RPMI7951 (cell line): ENCODE measurements around the gene WNK2. TPM values are rescaled to one million over a fixed set of nuclear protein-coding genes. Genes with fewer than 3 reads are reported as not detected.

Experiments
- DNase-seq: peaks from one replicate; pipeline ENCODE4 v3.0.0-alpha.2; 2012; ENCODE audit warnings: low read depth
- total RNA-seq: library from RNA; depleted of rRNA; stranded (reverse); fragments of >200 nt; shearing (Covaris generic); gene quantifications from 2 replicates; pipeline ENCODE4 v1.2.3, GENCODE V29; 2014

Gene WNK2
- total RNA-seq, 1 experiment from 2014 or later: not detected

- DNase-seq: no peak
Observed at GRCh38 chr9:93294011-93294410, 110.1 kb downstream of the WNK2 start.

- no peak for DNase-seq
Observed at GRCh38 chr9:93295031-93295430, 111.1 kb downstream of the WNK2 start.

- no peak for DNase-seq
Observed at GRCh38 chr9:93295456-93296076, 111.6 kb downstream of the WNK2 start.

DNA sequence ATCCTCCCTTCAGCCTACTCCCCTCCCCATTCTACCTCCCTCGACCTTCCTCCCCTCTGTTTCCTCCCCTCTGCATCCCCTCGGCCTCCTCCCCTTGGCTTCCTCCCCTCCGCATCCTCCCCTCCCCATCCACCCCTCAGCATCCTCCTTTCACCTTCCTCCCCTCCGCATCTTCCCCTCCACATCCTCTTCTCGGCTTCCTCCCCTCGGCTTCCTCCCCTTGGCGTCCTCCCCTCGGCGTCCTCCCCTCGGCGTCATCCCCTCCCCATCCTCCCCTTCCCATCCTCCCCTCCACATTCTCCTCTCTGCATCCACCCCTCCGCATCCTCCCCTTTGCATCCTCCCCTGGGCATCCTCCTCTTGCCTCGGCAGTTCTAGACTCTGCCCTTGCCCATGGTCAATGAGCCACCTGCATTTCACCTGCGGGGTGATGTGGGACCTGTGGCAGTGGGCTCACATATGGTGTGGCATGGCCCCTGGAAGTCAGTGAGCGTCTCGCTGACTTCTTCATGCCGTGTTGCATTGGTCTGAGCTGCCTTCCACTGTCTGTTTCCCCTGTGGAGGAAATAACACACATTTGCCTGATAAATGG is 113.0 kb downstream of the WNK2 start:
- DNase-seq: no peak

DNA sequence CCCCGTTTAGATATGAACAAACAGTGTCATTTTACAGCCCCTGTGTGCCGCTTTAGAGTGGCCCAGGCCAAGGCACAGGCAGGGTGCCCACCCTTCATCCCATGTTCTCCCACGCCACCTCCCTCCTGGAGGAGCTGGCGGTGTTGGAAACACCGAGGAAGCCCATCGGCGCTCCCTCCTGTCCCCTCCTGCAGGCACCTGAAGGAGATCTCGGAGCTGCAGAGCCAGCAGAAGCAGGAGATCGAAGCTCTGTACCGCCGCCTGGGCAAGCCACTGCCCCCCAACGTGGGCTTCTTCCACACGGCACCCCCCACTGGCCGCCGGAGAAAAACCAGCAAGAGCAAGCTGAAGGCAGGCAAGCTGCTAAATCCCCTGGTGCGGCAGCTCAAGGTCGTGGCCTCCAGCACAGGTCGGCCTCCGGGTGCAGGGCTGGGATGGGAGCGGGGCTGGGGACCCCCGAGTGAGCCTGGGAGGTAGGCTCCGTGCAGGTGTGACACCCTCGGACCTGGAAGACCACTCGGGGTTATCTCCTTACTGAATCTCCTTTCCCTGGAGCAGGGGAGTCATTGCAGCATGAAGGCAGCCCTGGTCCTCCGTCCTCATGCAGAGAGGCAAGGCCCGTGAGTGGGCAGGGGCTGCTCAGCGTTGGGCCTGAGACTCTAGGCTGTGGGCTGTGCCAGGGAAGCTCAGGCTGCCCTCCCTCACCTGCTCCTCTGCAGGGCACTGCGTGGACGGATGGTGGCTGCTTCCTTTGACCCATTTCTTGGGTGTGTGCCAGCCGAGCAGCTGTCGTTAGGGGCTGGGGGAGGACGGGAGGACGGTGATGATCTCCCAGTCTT is 113.9 kb downstream of the WNK2 start:
- no peak for DNase-seq

DNA sequence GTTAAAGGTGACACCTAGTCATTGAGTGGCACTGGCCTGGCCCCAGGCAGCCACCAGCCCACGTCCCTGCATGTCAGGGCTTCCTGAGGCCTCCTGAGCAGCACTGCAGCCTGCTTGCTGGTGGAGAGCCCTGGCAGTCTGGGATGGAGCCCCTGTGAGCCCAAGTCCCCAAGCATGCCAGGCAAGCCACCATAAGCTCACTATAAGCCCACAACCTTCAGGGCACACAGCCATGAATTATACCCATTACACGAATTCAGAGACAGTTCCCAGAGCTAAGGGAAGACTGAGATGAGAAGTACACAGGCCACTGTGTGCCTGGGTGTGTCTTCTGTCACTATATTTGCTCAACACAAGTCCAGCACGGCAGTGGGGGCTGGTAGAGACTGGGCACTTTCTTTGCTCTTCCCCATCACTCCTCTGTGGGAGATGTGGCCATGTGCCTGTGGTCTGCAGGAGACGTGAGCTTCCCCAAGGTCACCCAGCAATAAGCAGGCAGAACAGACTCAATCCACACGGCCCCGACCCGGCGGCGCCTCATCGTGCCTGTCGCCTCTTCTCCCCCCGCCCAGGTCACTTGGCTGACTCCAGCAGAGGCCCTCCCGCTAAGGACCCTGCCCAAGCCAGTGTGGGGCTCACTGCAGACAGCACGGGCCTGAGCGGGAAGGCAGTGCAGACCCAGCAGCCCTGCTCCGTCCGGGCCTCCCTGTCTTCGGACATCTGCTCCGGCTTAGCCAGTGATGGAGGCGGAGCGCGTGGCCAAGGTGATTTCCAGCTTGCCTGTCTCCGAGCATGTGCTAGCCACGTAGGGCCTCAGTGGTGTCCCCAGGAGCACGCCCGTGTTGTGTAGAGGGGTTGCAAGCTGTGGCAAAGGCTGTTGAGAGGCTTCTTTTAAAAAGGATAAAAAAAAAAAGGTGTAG is 114.8 kb downstream of the WNK2 start:
- DNase-seq: no peak

DNA sequence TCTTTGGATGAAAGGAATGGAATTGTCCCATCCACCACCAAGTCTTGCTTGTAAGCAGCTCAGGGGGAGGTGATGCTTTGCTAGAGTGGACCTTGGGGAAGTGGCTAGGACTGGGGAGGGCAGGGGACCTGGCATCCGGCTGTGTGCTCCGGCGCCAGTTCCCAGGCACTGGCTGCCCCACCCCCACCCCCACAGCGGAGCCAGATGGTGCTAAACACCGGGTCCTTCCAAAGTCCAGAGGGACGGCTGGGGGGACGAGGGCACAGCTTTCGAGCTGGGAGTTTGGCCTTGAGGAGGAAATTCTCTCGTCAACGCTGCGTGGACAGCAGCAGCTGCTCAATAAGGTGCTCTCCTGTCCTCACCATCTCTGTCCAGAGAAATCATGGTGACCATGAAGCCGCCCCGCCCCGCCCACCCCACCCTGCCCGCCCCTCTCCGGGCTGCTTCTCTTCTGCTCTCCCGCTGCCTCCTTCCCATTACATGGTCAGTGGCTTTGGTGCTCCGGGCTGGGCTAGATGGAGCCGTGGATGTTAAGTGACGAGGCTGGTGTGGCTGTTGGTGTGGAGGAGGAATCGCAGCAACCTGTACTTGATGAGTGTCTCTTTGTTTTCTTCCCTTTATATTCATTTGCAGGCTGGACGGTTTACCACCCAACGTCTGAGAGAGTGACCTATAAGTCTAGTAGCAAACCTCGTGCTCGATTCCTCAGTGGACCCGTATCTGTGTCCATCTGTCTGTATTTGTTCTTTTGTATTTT is 115.7 kb downstream of the WNK2 start:
- no peak for DNase-seq

DNA sequence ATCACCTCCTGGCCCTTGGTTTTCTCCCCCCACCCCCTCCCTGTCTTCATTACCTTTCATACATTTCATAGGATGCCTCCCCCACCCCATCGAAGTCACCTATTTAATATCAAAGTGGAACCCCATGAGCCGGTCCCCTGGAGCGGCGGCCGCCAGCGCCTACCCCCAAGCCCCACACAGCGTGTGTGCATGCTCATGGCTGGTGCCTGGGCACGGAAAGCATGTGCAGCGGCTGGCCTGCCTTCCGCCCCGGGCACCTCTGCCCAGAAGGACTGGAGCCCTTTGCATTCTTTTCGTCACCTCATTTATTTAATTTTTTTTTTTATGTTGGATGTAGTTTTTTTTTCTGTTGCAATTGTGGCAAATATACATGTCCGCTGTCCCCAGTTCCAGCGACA is 116.2 kb downstream of the WNK2 start:
- no peak for DNase-seq

DNA sequence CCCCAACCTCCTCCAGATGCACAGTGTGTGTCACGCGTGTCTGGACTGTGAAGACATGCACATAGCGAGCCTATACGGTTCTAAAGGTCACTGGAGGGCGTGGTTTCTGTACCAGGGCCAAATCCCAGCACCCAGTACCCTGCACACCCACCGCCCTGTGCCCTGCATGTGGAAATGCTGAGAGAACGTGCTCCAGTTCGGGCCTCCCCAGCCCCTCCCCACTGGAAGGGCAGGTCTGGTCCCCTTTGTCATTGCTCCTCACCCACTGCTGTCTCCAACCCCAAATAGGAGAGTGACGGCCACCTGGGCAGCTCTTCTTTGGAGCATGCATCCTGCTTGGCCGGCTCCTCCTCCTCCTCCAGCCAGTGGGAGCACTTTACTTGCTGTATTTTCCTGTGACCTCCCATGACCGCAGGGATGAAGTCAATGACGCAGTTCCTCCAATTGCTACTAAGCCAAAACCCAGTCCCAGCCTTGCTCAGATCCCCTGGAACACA is 116.7 kb downstream of the WNK2 start:
- DNase-seq: no peak

GRCh38 chr9:93301291-93301811 is 117.4 kb downstream of the WNK2 start:
- no peak for DNase-seq

DNA sequence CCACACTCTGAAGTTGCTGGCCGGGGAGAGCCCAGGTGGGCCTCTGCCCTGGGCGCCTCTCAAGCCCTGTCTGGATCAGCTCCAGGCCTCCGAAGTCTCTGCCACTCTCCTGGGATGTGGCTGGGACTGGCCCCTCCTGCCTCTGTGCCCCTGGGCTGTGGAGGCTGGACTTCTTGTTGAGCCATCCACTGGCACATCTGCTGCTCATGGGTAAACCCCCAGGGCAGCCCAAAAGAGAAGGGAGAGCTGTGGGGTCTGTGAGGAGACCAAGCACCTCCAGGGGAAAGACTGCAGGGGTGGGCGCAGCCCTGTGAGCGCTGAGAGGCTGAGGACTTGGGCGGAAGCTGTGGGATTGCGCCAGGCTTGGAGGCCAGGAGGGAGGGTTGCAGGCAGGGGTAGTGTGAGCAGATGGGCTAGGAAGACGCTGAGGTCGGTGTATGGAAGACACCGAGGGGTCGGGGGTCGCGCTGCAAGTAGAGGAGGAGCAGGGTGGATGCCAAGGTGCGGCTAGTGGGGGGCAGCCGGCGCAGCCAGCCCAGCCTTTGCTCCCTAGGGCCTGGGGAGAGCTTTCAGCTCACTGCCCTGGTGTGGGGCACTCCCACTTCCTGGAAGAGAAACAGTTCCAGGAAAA is 118.1 kb downstream of the WNK2 start:
- DNase-seq: no peak

GRCh38 chr9:93302586-93303257 is 118.8 kb downstream of the WNK2 start:
- DNase-seq: peak; percentile 36

DNA sequence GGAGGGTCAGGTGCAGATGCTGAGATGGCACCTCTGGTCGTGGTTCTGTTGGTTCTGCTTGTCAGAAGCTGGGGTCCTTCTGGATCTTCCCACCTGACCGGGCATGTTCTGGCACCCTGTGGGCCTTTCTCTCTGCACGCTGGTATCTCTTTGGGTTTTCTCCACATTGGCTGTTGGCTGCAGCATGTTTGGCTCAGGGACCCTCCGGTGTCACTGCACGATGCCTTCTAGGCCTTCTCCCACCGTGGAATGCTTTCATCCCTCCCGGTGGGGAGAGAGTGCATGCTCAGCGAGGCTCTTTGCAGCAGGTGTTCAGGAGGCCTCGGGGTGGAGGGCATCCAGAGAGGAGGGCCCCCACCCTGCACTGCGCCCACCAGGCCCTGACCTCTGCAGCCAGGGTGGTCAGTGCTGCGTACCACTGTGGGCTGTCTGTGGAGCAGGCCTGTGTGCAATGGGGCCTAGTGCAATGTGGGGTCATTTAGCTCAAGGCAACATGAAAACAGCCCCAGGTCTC is 119.4 kb downstream of the WNK2 start:
- no peak for DNase-seq

- no peak for DNase-seq
Observed at GRCh38 chr9:93303806-93304573, 120.1 kb downstream of the WNK2 start.

DNA sequence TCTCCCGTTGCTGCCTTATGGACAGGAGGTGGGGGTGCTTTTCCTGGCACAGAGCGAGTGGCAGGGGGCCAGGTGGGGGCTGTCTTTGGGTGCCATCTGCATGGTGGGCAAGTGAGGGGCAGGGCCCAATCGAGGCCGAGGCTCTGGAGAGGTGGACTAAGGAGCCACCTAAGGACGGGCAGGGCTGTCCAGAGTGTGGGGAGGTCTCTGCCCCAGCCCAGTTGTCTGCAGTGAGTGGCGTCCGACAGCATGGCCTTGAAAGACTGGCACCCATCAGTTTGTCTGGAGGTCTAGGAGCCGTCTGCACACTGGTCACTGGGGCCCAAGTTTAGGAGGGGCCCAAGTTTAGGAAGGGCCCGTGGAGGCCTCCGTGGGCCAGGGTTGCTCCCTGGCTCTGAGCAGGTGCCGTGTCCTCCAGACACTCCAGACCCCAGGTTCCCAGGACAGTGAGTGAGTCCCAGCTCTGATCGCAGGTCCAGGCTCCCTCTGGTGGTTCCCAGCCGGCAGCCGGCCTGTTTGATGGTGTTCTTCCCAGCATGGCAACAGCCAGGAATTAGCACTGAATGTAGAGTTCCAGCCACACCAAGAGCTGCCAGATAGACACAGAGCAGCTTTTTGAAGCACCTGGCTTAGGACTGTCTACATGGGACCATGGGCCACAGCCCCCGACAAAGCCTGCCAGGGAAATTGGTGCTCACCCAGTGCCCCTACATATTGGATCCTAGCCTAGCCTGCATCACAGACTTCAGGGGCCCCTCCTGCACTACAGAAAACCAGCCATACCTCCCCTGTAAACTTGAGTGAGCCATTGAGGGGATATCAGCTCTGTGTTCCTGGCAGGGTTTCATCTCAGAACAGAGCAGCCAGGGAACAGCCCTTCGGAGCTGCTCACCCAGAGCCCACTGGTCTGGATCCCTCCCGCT is 120.9 kb downstream of the WNK2 start:
- DNase-seq: peak; percentile 34

- no peak for DNase-seq
Observed at GRCh38 chr9:93305497-93306020, 121.6 kb downstream of the WNK2 start.

DNA sequence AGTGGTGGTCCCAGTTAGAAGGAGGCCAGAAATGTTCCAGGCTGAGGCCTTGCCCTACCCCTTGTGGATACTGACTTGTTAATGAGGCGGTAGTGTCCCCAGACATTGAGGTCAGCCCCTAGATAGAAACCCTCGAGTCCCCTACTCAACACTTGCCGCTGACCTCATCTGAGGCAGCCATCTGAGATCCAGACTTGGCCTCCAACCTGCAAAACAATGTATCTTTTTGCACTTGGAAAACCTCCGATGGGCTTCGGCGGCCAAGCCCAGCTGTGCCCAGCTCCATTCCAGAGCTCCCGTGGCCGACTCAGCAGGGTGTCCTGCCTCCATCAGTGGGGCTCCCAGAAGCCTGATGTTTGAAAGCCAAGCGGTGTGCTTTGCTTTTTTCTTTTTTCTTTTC is 122.1 kb downstream of the WNK2 start:
- no peak for DNase-seq
